ENCODE measurements around the gene MKI67.

The MKI67 gene

DNA sequence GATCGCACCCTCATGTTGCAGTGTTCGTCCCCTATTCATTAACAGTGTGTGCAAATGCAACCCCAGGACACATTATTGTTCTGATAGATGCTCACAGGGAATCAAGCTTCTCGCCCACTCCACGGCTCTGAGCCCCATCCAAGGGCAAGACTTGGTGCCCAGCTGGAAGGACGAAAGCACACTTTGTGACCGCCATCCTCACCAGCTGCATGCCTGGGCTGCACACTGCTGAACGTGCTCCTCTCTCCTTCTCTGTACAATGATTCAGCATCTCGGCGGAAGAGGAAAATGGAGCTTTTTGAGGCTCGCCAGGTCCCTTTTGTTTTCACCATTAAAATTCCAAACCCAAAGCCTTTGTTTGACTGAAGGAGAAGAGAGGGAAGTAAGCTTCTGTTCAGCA is 41.9 kb downstream of the MKI67 start:
- no peak for DNase-seq (ENCODE audit: low spot score)

- DNase-seq (ENCODE audit: low spot score), result no peak
Observed at GRCh38 chr10:128083191-128083895, 42.9 kb downstream of the MKI67 start.

DNA sequence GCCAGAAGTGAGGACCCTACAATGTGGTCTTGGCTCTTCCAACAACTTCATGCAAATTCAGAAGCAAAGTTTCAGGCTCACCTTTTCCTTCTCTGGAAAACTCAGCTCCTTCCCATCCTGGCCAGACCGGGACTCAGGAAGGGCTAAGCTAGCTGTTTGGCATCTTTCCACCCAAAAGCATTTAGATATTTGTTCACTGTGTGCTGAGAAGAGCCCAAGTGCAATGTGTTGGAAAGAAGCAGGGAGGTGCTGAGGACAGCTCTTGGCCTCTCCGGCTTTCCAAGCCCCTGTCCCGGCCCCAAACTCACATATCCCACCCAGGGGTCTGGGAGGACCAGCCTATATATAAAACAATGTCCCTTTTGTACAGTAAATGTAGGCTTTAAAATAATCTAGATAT is 44.5 kb downstream of the MKI67 start:
- DNase-seq (ENCODE audit: low spot score), result no peak

GRCh38 chr10:128081222-128081621 is 45.0 kb downstream of the MKI67 start:
- no peak for DNase-seq (ENCODE audit: low spot score)

DNA sequence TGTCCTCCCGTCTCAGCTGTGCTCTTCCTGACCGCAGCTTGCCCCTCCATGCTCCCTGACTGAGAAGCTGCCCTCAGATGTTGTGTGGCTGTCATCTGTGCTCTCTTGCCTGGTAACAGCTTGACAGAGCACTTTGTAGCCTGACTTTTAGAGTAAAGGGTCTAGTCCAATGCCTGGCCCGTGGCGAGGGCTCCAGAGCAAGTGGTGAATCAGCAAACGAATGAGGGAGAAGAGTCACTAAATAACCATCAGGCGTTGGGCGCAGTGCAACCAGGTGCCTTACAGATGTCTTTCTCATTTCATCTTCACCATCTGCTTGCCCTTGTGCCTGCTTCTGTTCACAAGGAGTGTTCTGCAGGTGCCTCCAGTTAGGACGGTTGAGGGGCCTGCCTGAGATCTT is 45.6 kb downstream of the MKI67 start:
- DNase-seq (ENCODE audit: low spot score), result no peak

GRCh38 chr10:128080231-128080630 is 46.0 kb downstream of the MKI67 start:
- DNase-seq (ENCODE audit: low spot score), result no peak

DNA sequence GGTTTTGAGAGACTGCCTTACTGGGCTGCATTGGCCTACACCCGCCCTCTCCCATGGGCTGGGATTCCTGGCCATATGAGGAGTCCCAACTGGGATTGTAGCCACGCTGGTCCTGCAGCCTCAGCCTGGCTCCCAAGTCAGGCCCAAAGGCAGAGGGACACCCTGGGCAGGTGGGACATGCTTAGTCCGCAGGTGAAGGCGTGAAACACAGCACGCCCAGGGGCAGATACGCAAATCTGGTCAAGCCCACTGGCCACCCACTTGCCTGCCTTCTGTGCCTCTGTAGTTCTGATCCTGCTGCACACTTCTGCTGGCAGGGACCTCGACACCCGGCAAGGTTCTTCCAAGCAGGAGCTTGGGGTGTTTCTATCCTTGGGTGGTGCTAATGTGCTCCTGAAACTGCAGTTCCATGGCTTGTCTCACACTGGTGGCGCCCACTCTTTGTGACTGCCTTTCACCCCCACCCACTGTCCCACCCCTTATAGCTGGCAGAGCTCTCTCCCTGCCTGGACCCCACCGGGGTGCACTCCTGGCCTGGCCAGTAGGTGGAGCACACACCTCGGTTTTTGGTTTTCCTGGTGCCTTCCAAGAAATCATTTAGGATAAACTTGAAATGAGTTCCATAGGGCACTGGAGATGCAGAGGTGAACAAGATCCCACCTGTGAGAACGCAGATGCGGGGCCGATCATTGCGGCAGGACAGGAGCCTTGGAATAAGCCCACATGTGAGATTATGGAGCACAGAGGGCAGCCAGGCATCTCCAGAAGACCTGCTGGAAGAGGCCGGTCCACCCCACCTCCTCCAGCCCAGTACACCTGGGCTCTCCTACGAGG is 47.9 kb downstream of the MKI67 start:
- DNase-seq (ENCODE audit: low spot score), result peak; percentile 44

GRCh38 chr10:128077155-128077875 is 48.9 kb downstream of the MKI67 start:
- DNase-seq (ENCODE audit: low spot score), result no peak

- DNase-seq (ENCODE audit: low spot score), result no peak
Observed at GRCh38 chr10:128074589-128074988, 51.6 kb downstream of the MKI67 start.

GRCh38 chr10:128073890-128074289 is 52.3 kb downstream of the MKI67 start:
- no peak for DNase-seq (ENCODE audit: low spot score)

DNA sequence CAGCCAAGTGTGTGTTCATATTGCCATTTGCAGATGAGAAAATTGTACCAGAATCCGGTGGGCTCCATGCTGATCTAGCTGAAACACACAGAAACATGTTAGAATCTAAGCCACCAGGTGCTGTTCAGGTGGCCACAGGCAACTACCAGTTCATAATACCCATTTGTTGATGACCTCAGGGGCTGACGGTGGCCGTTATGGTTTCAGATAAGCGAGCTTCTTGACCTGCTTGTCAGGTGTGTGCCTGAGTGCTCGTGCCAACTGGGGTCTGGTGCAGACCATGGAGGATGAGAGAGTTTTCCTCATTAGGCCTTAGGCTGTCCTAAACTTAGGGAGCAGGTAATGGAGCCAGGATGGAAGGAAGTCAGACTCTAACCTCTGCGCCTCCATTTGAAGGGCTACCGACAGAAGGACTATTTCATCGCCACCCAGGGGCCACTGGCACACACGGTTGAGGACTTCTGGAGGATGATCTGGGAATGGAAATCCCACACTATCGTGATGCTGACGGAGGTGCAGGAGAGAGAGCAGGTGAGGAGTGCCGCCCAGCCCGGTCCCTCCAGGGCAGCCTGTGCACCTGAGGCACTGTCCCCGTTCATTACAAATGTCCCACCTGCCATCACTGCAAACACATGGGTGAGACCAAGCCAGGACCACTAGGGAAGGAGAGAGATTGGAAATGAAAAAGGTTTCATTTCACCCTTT is 53.1 kb downstream of the MKI67 start:
- DNase-seq (ENCODE audit: low spot score), result no peak

DNA sequence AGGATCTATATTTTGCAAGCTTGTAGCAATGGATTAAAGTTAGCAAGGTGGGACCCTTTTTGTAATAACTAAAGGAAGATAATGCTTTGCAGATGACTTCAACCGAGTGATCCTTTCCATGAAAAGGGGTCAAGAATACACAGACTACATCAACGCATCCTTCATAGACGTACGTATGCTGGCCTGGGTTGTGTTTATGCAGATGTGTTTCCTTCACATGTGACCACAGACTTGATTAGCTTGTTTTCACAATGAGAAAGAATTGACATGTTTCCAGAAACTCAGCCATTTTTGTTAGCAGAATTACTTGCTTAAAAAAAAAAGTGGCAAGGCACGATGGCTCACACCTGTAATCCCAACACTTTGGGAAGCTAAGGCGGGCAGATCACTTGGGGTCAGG is 54.2 kb downstream of the MKI67 start:
- no peak for DNase-seq (ENCODE audit: low spot score)

GRCh38 chr10:128071417-128071782 is 54.8 kb downstream of the MKI67 start:
- no peak for DNase-seq (ENCODE audit: low spot score)

GRCh38 chr10:128070721-128071416 is 55.4 kb downstream of the MKI67 start:
- no peak for DNase-seq (ENCODE audit: low spot score)

DNA sequence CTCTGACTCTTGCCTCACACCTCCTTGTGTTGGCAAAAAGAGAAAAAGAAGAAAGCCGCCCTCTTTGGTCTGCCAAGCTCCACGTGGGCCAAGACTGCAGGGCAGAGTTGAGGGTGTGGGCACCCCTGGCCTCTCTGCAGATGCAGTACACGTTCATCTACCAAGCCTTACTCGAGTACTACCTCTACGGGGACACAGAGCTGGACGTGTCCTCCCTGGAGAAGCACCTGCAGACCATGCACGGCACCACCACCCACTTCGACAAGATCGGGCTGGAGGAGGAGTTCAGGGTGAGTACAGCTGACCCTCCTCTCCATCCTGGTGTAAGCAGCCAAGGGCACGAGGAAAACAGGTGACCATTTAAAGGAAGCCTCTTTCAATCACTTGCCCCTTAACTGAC is 56.1 kb downstream of the MKI67 start:
- DNase-seq (ENCODE audit: low spot score), result no peak

DNA sequence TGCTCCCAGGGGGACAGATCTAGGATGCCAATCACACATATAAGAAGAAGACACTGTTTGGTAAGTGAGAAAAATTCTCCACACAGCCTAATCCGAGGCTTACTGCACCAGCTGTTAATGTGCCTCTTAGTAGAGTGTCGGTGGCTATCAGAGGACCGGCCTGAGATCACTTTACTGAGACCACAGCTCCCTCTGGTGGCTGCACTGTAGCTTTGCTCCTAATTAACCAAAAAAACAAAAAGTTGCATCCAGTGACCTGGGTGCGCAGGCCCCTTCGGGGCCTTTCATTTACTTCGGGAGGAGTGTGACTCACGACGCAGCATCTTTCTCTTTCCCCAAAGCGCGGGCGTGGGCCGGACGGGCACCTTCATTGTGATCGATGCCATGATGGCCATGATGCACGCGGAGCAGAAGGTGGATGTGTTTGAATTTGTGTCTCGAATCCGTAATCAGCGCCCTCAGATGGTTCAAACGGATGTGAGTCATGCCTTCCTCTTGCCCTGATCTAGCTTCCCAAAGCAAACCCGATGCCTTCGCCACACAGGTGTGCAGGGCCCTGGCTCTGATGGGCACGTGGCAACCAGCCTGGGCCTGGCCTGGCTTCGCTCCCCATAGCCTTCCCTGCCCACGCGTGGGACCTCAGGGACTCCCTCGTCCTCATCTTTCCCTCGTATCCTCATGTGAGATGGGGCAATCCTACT is 56.7 kb downstream of the MKI67 start:
- DNase-seq (ENCODE audit: low spot score), result peak; percentile 77

DNA sequence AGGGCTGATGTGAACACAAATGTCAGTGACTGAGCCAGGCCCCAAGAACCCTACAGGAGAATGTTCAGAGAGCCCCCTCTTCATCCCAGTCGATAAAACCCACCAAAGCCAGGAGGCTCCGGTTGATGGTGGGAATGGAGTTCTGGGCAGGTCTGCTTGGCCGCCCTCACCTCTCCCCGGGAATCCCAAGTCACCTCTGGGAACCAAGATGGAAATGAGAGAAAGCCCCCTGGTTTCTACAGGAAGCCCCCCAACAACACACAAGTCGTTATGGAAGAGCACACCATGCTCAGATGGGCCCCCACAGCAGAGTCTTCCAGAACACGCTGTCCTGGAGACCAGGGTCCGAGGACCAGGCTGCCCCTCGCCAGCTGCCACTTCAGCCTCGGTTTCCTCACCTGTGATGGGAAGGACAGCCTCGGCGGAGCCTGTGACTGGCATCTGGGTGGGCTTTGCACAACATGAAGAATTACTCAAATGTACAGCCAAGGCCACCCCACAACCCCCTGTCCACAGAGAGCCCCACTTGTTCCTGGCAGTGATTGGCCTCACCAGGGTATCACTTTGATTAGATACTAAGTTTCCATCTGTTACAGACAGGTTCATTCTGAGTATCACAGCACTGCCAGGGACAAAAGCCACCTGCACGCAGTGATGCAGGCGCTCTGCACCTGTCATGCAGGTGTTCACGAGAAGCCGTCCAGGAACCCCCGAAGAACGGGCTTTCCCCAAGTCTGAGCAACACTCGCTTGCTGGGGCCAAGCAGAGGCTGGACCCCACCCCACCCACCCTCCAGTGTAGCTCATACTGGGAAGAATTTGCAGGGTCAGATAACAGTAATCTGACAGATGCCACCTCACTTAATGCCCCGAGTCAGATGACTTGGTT is 57.6 kb downstream of the MKI67 start:
- DNase-seq (ENCODE audit: low spot score), result no peak

- no peak for DNase-seq (ENCODE audit: low spot score)
Observed at GRCh38 chr10:128067691-128068397, 58.4 kb downstream of the MKI67 start.

DNA sequence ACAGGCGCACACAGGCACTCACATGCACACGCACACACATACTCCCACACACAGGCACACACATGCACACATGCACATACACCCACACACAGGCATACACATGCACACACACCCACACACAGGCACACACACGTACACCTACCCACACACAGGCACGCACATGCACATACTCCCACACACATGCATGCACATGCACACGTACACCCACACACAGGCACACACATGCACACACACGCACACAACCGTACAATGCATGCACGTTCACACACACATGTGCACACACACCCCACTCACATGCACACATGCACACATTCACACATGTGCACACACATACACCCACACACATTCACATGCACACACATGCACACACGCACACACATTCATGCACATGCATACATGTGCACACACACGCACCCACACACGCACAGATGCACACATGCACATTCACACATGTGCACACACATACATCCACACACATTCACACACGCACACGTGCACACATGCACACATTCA is 59.3 kb downstream of the MKI67 start:
- no peak for DNase-seq (ENCODE audit: low spot score)

Measured in CD4-positive, alpha-beta T cell treated with Interleukin-15 for 4 hours (primary cell).